GM19324 (cell line): ENCODE data around the gene WNK2.

Experiments
- ATAC-seq: cut with Tn5 transposase; IDR thresholded peaks from one replicate; pipeline ENCODE4 v1.9.1; 2021; ENCODE audit warnings: mild to moderate bottlenecking, moderate library complexity; ENCODE audit not compliant: unreplicated experiment, low FRiP score

Gene WNK2

DNA sequence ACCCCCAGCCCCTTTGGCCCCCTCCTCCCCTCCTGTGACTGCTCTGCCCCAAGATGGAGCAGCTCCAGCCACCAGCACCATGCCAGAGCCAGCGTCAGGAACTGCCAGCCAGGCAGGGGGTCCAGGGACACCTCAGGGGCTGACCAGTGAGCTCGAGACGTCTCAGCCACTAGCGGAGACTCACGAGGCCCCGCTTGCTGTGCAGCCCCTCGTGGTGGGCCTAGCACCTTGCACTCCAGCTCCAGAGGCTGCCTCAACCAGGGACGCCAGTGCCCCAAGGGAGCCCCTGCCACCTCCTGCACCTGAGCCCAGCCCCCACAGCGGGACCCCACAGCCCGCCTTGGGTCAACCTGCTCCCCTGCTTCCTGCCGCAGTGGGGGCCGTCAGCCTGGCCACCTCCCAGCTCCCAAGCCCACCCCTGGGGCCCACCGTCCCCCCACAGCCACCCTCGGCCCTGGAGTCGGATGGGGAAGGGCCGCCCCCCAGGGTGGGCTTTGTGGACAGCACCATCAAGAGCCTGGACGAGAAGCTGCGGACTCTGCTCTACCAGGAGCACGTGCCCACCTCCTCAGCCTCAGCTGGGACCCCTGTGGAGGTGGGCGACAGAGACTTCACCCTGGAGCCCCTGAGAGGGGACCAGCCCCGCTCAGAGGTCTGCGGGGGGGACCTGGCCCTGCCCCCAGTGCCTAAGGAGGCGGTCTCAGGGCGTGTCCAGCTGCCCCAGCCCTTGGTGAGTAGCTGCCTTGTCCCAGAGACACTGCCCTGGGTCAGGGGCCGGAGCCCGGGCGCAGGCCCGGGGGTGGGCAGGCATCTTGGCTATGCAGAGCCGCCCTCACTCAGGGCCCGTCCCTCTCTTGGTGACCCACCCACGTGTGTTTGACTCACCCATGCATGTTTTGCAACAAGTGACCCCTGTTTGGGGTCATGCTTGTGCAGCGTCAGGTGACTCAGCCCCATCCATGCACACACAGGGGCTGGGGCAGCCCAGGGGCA is 105.2 kb downstream of the WNK2 start:
- no peak for ATAC-seq

DNA sequence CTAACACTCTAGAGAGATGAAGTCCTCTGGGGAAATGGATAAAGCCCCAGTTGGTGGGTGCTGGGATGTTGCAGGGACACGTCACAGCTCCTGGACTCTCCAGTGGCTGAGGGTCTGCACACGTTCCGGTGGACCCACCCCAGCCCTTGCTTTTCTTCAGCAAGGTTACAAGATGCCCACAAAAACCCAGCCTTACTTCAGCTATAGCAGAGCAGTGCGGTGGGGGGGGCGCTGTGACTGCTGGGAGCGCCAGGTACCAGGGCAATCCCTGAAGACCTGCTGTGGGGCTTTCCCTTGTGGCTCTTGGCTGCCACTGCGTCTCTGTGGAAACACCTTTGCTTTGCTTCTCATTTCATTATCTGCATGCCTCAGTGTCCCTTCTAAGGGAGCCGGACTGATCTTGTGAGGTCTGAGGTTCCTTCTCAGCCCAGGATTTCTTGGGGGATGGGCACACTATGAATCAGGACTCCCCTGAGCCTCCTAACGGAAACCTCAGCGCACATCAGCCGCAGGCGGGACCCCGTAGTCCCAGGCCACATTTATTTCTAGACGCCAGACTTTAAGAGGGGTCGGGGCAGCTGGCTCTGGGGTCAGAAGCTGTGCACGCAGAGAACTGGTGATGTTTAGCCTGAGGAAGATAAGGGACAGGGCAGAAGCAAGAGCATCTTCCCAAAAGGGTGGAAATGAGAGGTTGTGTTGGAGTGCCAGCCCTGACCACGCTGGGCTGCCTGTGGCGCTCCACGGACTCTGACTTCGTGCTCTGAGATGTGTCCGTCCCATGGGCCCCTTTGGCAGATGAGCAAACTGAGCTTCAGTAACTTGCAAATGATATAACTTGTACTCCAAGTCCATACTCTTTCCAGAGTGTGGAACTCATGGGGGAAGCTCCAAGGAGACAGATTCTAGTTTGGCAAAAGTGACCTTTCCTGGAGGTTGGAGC is 106.8 kb downstream of the WNK2 start:
- ATAC-seq: no peak

DNA sequence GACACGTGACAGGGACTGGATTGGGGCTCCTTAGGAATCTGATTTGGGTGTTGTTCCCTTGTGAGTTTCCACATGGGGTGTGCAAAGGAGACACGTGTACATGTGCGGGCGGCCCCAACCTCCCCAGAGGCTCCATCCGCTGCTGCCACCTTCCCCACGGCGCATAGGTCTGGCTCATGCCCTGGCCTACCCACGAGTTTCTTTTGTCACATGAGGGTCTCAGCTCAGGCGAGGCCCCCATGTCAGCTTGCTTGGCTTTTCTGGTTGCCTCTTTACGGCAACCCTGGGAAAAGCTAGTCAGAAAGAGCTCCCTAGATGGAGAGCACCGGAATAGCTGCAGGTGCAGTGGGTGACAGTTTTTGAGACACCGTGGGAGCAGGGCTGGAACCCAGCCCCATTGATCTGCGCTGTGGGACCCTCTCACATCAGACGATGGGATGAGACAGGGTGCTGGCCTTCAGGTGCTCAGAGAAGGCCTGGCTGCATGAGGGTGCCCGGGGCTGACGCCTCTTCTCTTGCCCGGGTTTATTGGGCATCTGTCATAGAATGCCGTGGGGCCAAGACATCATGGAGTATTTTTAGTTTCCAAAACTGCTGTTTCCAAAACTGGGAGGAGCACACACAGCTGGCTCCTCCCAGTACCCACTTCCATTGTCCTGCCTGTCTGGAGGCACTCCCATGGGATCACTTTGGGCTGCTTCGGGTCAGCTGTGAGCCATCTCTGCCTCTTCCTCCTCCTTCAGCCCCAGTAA is 107.8 kb downstream of the WNK2 start:
- ATAC-seq: no peak

DNA sequence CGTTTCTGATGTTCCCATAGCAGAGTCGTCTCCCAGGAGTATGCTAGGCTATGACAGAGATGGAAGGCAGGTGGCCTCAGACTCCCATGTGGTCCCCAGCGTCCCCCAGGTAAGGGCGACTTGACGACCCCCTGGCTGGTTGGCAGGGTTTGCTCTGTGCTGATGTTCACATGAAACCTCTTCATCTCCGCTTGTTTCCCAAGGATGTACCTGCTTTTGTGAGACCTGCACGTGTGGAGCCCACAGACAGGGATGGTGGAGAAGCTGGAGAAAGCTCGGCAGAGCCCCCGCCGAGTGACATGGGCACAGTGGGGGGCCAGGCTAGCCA is 108.3 kb downstream of the WNK2 start:
- no peak for ATAC-seq

DNA sequence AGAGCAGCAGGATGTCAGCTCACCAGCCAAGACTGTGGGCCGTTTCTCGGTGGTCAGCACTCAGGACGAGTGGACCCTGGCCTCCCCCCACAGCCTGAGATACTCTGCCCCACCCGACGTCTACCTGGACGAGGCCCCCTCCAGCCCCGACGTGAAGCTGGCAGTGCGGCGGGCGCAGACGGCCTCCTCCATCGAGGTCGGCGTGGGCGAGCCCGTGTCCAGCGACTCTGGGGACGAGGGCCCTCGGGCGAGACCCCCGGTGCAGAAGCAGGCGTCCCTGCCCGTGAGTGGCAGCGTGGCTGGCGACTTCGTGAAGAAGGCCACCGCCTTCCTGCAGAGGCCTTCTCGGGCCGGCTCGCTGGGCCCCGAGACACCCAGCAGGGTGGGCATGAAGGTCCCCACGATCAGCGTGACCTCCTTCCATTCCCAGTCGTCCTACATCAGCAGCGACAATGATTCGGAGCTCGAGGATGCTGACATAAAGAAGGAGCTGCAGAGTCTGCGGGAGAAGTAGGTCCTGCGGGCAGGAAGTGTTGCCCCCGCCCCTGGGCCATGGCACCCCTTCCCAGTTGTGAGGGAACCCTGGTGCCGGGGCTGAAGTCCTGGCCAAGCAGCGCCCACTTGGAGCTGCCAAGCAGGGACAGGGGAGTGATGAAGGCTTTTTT is 108.9 kb downstream of the WNK2 start:
- ATAC-seq: no peak

DNA sequence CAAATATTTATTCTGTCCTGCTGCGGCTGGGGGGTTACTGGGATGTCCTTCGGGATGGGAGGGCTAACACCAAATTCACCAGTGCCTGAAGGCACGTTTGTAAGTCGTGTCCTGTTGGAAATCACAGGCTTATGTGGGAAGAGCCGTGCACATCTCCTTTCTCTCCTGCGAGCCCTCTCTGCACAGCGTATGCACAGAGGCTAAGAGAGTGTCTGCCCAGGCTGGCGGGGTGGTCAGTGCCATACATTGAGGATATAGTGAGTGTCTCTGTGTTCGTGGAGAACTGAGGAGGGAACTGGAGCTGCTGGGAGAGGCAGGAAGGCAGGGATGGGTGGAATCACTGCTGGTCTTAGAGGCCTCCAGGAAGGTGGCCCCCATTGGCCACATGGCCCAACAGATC is 110.1 kb downstream of the WNK2 start:
- ATAC-seq: no peak

DNA sequence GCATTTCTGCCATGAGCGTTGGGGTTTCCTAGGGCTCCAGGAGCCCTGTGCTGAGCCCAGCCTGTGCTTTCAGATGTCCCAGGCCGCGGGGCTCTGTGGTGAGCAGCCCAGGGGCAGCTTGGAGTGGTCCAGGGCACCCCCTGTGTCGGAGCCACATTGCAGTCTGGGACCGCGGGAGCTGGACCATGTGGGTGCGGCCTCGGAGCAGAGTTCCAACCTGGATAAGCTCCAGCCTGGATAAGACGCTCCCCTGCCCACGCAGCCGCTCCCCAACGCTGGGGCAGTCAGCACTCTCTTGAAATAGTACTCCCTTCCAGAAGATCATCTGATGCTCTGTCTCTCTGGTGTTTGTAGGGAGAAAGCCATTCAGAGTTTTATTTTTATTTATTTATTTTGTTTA is 111.1 kb downstream of the WNK2 start:
- ATAC-seq: no peak

DNA sequence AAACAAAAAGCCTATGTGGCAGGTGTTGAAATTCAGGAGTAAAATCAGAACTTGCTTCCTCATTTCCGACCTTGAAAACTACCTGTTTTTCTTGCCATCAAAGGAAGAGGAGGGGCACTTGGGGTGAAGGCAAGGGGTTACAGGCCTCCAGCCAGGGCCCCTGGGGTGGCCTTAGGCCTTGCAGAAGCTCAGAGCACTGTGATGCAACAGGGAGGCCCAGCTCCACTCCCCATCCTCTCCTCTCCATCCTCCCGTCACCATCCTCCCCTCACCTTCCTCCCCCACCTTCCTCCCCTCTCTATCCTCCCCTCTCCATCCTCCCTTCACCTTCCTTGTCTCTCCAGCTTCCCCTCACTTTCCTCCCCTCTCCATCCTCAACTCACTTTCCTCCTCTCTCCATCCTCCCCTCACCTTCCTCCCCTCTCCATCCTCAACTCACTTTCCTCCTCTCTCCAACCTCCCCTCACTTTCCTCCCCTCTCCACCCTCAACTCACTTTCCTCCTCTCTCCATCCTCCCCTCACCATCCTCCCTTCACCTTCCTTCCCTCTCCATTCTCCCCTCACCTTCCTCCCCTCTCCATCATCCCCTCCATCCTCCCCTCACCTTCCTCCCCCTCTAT is 111.6 kb downstream of the WNK2 start:
- no peak for ATAC-seq

DNA sequence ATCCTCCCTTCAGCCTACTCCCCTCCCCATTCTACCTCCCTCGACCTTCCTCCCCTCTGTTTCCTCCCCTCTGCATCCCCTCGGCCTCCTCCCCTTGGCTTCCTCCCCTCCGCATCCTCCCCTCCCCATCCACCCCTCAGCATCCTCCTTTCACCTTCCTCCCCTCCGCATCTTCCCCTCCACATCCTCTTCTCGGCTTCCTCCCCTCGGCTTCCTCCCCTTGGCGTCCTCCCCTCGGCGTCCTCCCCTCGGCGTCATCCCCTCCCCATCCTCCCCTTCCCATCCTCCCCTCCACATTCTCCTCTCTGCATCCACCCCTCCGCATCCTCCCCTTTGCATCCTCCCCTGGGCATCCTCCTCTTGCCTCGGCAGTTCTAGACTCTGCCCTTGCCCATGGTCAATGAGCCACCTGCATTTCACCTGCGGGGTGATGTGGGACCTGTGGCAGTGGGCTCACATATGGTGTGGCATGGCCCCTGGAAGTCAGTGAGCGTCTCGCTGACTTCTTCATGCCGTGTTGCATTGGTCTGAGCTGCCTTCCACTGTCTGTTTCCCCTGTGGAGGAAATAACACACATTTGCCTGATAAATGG is 113.0 kb downstream of the WNK2 start:
- ATAC-seq: no peak

DNA sequence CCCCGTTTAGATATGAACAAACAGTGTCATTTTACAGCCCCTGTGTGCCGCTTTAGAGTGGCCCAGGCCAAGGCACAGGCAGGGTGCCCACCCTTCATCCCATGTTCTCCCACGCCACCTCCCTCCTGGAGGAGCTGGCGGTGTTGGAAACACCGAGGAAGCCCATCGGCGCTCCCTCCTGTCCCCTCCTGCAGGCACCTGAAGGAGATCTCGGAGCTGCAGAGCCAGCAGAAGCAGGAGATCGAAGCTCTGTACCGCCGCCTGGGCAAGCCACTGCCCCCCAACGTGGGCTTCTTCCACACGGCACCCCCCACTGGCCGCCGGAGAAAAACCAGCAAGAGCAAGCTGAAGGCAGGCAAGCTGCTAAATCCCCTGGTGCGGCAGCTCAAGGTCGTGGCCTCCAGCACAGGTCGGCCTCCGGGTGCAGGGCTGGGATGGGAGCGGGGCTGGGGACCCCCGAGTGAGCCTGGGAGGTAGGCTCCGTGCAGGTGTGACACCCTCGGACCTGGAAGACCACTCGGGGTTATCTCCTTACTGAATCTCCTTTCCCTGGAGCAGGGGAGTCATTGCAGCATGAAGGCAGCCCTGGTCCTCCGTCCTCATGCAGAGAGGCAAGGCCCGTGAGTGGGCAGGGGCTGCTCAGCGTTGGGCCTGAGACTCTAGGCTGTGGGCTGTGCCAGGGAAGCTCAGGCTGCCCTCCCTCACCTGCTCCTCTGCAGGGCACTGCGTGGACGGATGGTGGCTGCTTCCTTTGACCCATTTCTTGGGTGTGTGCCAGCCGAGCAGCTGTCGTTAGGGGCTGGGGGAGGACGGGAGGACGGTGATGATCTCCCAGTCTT is 113.9 kb downstream of the WNK2 start:
- no peak for ATAC-seq

DNA sequence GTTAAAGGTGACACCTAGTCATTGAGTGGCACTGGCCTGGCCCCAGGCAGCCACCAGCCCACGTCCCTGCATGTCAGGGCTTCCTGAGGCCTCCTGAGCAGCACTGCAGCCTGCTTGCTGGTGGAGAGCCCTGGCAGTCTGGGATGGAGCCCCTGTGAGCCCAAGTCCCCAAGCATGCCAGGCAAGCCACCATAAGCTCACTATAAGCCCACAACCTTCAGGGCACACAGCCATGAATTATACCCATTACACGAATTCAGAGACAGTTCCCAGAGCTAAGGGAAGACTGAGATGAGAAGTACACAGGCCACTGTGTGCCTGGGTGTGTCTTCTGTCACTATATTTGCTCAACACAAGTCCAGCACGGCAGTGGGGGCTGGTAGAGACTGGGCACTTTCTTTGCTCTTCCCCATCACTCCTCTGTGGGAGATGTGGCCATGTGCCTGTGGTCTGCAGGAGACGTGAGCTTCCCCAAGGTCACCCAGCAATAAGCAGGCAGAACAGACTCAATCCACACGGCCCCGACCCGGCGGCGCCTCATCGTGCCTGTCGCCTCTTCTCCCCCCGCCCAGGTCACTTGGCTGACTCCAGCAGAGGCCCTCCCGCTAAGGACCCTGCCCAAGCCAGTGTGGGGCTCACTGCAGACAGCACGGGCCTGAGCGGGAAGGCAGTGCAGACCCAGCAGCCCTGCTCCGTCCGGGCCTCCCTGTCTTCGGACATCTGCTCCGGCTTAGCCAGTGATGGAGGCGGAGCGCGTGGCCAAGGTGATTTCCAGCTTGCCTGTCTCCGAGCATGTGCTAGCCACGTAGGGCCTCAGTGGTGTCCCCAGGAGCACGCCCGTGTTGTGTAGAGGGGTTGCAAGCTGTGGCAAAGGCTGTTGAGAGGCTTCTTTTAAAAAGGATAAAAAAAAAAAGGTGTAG is 114.8 kb downstream of the WNK2 start:
- ATAC-seq: no peak

DNA sequence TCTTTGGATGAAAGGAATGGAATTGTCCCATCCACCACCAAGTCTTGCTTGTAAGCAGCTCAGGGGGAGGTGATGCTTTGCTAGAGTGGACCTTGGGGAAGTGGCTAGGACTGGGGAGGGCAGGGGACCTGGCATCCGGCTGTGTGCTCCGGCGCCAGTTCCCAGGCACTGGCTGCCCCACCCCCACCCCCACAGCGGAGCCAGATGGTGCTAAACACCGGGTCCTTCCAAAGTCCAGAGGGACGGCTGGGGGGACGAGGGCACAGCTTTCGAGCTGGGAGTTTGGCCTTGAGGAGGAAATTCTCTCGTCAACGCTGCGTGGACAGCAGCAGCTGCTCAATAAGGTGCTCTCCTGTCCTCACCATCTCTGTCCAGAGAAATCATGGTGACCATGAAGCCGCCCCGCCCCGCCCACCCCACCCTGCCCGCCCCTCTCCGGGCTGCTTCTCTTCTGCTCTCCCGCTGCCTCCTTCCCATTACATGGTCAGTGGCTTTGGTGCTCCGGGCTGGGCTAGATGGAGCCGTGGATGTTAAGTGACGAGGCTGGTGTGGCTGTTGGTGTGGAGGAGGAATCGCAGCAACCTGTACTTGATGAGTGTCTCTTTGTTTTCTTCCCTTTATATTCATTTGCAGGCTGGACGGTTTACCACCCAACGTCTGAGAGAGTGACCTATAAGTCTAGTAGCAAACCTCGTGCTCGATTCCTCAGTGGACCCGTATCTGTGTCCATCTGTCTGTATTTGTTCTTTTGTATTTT is 115.7 kb downstream of the WNK2 start:
- ATAC-seq: no peak

DNA sequence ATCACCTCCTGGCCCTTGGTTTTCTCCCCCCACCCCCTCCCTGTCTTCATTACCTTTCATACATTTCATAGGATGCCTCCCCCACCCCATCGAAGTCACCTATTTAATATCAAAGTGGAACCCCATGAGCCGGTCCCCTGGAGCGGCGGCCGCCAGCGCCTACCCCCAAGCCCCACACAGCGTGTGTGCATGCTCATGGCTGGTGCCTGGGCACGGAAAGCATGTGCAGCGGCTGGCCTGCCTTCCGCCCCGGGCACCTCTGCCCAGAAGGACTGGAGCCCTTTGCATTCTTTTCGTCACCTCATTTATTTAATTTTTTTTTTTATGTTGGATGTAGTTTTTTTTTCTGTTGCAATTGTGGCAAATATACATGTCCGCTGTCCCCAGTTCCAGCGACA is 116.2 kb downstream of the WNK2 start:
- no peak for ATAC-seq

DNA sequence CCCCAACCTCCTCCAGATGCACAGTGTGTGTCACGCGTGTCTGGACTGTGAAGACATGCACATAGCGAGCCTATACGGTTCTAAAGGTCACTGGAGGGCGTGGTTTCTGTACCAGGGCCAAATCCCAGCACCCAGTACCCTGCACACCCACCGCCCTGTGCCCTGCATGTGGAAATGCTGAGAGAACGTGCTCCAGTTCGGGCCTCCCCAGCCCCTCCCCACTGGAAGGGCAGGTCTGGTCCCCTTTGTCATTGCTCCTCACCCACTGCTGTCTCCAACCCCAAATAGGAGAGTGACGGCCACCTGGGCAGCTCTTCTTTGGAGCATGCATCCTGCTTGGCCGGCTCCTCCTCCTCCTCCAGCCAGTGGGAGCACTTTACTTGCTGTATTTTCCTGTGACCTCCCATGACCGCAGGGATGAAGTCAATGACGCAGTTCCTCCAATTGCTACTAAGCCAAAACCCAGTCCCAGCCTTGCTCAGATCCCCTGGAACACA is 116.7 kb downstream of the WNK2 start:
- ATAC-seq: no peak

DNA sequence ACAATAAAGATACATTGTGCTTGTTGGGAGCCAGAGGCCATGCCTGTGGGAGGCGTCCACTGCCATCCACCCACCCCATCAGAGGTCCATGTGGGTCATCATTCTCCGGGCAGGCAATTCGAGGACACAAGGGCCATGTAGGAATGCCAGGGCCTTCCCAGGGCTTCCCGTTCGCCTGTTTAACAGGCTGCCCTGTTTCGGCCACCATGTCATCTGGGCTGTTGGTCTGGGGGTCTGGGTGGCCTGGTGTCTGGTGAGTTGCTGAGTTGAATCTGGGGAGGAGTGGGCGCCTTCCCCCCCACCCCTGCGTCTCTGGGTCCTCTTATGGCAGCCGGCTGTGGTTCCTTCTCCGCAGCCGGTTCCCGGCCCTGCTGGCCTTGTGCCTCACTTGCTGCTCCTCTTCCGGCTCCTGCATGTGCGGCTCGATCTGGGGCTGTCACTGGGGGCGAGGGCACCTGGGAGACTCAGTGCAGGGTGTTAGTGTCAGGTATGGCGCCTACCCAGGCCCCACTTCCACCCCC is 117.4 kb downstream of the WNK2 start:
- ATAC-seq: no peak

DNA sequence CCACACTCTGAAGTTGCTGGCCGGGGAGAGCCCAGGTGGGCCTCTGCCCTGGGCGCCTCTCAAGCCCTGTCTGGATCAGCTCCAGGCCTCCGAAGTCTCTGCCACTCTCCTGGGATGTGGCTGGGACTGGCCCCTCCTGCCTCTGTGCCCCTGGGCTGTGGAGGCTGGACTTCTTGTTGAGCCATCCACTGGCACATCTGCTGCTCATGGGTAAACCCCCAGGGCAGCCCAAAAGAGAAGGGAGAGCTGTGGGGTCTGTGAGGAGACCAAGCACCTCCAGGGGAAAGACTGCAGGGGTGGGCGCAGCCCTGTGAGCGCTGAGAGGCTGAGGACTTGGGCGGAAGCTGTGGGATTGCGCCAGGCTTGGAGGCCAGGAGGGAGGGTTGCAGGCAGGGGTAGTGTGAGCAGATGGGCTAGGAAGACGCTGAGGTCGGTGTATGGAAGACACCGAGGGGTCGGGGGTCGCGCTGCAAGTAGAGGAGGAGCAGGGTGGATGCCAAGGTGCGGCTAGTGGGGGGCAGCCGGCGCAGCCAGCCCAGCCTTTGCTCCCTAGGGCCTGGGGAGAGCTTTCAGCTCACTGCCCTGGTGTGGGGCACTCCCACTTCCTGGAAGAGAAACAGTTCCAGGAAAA is 118.1 kb downstream of the WNK2 start:
- ATAC-seq: no peak
